Upper lobe of left lung (tissue), 4 donors: ENCODE measurements around the gene CRYBG1.

Experiments used
- POLR2A ChIP-seq, 4 donors: fragments of 450-650 bp; IDR thresholded peaks; one replicate each; pipeline ENCODE4 v1.5.1; 2016 to 2017; ENCODE audit warnings: antibody characterized with exemption in 4 of 4, mild to moderate bottlenecking in 2 of 4
- TF ChIP-seq, protein P1 (sequence below), 6 experiments: fragments of 450-650 bp in 4 of 6; fragments of 200-600 bp in 2 of 6; sonication (generic) in 2 of 6; IDR thresholded peaks; one replicate each; pipeline ENCODE4 v1.5.1; 2016 to 2019; ENCODE audit warnings: antibody characterized with exemption in 6 of 6

DNA sequence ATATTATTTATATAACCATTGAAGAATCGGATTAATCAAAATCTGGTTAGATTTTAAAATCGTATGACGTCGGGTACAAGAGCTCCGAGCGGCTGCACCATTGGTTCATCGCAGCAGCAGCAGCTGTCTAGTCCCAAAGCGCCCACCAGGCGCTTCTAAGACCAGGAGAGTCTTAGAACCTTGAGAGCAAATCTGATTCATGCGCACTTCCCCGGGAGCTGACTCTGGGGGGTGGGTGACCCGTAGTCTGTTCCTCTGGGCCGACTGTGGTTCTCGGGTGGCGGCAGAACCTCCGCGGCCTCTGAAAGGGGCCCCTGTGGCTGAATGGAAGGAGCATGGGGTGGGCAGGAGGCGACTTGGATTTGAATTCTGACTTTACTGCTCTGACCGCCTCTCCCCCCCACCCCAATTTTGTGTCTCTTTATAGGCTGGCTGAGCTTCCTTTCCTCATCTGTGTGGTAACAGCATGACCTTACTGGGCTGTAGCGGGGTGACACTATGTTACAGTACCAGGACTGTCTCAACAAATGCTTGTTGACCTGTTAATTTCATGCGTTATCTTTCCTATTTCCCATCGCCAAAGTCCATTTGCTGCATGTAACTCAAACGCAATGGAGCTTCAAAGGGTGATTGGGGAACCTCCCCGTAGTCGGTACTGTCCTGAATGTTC lies 149.0 kb downstream of the CRYBG1 start:
- TF ChIP-seq, protein P1, sequence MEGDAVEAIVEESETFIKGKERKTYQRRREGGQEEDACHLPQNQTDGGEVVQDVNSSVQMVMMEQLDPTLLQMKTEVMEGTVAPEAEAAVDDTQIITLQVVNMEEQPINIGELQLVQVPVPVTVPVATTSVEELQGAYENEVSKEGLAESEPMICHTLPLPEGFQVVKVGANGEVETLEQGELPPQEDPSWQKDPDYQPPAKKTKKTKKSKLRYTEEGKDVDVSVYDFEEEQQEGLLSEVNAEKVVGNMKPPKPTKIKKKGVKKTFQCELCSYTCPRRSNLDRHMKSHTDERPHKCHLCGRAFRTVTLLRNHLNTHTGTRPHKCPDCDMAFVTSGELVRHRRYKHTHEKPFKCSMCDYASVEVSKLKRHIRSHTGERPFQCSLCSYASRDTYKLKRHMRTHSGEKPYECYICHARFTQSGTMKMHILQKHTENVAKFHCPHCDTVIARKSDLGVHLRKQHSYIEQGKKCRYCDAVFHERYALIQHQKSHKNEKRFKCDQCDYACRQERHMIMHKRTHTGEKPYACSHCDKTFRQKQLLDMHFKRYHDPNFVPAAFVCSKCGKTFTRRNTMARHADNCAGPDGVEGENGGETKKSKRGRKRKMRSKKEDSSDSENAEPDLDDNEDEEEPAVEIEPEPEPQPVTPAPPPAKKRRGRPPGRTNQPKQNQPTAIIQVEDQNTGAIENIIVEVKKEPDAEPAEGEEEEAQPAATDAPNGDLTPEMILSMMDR (IDR thresholded peaks at IDR 0.05) = no peak
- TF ChIP-seq POLR2A (IDR thresholded peaks at IDR 0.05) = no peak
